RCC 7860 (cell line): ENCODE measurements around the gene ZNF575.
A peak's percentile ranks its signal among the peaks of the same experiment; 100 is the strongest.

ENCODE experiments used
- DNase-seq: peaks from one replicate; pipeline ENCODE4 v3.0.0-alpha.2; 2015; ENCODE audit warnings: low spot score
- FAIRE-seq: peaks from 2 replicates; lab custom pipeline; 2012; peaks lifted over from hg19 to GRCh38; lab: Jason Lieb, UNC

The ZNF575 gene

DNA sequence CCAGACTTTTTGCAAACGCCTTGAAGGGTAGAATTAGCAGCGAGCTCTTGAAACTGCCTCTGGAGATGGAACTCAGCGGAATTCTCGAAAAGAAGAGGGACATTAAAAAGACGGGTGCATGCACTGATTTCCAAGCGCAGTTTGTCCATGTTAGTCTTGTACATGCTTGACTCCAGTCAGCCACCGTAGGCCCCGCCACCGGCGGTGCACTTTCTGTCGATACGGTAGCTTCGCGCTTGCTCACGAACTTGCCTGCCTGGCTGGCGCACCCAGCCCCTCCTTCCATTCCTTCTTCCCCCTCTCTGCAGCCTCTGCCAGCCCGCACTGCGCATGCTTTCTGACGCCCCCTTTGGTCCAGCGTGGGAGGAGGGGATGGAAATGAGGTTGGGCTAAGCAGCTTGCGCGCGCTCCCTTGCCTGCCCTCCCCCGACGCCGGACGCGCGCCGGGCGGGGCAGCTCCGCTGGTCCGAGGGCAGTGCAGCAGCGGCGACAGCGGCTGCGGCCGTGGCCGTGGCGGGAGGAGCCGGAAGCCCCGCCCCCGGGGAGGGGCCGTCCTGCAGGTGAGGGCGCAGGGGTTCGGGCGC, at the start of gene ZNF575:
Gene ZNF575, plus strand, starts transcription at position 227 of the 584 bp plus-strand sequence. CDS start 1,235 bp downstream, outside the sequence.
- no peak for FAIRE-seq
- peak; percentile 65 for DNase-seq

DNA sequence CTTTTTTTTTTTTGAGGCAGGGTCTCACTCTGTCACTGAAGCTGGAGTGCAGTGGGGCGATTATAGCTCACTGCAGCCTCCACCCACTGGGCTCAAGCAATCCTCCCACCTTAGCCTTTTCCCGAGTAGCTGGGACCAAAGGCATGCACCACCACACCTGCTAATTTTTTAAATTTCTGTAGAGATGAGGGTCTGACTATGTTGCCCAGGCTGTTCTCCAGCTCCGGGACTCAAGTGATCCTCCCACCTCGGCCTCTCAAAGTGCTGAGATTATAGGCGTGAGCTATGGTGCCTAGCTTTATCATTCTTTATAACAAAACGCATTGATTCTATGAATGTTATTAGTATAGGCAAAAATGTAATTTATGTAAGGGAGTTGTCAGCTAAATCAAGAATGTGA, 49.7 kb upstream of the ZNF575 start:
- DNase-seq (no peak), FAIRE-seq (no peak)

DNA sequence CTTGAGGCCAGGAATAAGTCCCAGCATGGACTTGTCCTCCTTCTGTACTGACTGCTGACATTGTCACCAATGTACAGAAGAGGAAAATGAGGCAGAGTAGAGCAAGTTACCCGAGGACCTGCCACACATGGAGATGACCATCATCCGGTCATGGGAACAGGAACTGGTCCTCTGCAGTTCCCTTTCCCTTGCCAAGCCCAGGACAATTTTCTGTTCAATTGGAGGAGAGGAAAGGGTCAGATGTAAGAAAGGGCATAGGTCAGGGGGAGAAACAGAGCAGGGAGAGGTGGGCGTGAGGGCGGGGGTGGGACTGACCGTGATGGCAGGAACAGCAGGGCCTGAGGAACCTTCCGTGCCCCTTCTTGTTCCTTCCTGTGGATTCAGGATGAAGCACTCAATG, 47.0 kb upstream of the ZNF575 start:
- FAIRE-seq (no peak), DNase-seq (no peak)

- DNase-seq (no peak), FAIRE-seq (no peak)
These were observed 46.6 kb upstream of the ZNF575 start for GRCh38 chr19:43486412-43486811.

DNA sequence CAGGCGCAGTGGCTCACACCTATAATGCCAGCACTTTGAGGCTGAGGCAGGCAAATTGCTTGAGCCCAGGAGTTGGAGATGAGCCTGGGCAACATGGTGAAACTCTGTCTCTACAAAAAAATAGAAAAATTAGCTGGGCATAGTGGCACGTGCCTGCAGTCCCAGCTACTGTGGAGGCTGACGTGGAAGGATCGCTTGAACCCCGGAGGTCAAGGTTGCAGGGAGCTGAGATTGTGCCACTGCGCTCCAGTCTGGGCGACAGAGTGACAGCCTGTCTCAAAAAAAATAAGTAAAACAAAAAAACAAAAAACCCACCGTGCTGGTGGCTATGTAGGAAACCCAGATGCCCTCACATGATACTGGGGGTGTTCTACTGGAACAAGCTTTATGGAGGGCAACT, 44.8 kb upstream of the ZNF575 start:
- no peak for DNase-seq
- no peak for FAIRE-seq

DNA sequence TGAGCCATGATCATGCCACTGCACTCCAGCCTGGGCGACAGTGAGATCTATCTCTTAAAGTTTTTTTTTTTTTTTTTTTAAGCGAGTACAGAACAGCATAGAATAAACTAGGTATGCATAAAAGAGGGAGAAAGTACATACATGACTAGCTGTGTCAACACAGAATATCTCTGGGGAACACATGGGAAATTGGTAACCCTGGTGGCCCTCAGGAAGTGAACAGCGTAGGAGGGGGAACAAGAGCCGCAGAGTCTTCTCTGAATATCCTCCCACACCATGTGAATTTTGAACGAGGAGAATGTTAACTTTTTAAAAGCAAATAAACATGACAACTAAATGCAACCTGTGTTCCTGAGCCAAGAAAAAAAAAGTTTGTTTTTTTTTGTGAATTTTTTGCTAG, 43.7 kb upstream of the ZNF575 start:
- DNase-seq, result no peak
- no peak for FAIRE-seq

GRCh38 chr19:43489979-43490599, 42.9 kb upstream of the ZNF575 start:
- DNase-seq (no peak), FAIRE-seq (no peak)

DNA sequence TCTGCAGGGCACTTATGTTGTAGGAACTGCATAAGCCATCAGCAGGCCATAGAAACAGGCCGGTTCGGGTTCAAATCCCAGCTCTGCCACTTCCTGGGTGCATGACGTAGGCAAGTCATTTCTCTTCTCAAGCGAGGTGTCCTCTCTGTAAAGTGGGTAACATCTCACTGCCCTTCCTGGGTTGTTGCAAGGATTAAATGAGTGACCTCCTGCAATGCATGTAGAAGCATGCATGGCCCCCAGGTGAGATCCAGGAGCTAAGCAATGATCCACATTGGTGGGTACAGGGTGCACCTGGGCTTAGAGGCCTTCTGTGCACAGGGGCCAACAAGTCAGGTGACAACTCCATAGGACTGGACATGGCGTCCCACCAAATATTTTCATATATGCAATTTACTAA, 42.2 kb upstream of the ZNF575 start:
- DNase-seq (no peak), FAIRE-seq (no peak)

DNA sequence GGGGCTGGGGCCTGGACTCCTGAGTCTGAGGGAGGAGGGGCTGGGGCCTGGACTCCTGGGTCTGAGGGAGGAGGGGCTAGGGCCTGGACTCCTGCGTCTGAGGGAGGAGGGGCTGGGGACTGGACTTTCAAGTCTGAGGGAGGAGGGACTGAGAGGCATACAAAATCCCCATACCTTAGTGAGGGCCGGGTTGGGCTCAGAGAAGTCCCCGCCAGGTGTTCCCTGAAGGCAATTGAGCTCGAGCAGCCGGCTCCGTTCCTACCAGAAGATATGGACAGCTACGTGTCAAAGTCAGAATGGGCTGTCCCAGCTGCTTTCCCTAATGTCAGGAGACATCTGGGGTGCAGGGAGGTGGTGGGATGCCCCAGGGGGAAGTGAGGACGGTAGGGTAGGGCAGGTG, 37.9 kb upstream of the ZNF575 start:
- FAIRE-seq (no peak), DNase-seq (no peak)

DNA sequence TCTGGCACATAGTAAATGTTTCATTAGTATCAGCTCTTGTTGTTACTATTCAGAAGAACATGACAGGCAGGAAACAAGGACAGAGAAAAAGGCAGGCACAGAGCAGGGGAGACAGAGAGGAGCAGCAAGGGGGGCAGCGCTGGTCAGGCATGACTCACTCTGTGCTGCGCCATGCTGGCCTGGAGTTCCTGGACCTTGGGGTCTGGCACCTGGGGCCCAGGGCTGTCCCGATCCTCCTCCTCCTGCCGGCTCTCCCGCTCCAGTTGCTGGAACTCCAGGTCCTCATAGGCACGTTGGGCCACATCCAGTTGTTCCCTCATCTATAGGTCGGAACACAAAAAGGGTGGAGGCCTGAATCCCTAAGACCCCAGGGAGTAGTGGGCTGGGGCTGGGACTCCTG, 36.0 kb upstream of the ZNF575 start:
- DNase-seq (no peak), FAIRE-seq (no peak)

DNA sequence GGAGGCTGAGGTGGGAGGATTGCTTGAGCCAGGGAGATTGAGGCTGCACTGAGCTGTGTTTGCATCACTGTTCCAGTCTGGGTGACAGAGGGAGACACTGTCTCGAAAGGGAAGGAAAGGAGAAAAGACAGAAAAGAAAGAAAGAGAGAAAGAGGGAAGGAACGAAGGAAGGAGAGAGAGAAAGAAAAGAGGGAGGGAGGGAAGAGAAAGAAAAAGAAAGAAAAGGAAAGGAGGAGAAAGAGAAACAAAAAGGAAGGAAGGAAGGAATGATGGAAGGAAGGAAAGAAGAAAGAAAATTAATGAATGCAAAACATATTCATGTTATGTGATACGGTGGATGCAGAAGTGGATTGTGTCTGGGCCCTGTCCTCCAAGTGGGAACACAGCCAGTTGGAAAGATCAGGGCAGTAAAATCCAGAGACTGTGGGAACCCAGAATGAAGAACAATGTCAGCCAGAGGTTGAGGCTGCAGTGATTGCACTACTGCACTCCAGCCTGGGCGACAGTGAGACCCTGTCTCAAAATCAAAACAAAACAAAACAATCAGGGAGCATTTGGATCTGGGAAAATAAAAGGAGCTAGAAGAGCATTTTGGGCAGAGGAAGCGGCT, 34.6 kb upstream of the ZNF575 start:
- DNase-seq (no peak), FAIRE-seq (no peak)

DNA sequence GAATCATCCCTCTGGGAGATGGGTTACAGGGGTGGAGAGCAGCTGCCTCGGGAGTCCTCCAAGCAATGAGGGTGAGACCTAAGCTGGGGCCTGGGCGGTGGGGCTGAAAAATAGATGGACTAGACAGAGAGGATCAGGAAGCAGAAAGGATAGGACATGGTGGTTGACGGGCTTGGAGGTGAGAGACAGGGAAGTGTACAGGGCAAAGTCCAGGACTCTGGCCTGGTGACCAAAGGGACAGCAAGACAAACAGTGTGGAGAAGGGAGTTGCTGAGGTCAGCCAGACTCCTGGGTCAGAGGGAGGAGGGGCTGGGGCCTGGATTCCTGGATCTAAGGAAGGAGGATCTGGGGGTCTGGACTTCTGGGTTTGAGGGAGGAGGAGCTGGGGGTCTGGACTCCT, 33.9 kb upstream of the ZNF575 start:
- DNase-seq (no peak), FAIRE-seq (no peak)

DNA sequence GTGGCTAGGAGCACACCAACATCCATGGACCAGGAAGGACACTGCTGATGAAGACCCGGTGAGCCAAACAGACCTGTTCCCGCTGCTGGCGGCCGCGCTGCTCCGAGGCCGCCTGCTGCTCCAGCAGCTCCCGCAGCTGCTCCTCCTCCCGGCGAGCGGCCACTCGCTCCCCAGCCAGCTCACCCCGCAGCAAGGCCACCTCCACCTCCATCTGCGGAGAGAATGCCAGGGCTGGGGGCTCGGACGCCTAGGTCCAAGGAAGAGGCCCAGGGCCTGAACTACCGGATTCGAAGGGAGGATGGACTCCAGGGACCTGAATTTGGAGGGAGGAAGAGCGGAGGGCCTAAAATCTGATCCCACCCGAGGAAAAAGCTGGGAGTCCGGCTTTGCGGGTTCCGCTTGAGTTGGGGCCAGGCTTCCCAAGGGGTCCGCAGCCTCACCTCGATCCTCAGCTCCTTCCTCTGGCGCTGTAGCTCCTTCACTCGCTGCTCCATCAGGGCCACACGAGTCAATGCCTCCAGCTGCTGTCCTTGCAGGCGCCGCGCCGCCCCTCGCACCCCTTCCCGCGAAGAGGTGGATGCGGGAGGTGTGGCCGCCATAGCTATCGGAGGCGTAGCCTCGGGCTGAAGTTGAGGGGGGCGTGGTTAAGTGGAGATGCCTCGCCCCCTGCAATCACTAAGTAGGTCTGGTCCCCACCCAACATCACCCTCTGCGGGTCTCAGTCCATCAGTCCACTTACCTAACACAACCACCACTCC, 31.1 kb upstream of the ZNF575 start:
- FAIRE-seq, result no peak
- DNase-seq, result no peak

GRCh38 chr19:43502419-43502976, 30.5 kb upstream of the ZNF575 start:
- no peak for DNase-seq
- FAIRE-seq, result no peak

DNA sequence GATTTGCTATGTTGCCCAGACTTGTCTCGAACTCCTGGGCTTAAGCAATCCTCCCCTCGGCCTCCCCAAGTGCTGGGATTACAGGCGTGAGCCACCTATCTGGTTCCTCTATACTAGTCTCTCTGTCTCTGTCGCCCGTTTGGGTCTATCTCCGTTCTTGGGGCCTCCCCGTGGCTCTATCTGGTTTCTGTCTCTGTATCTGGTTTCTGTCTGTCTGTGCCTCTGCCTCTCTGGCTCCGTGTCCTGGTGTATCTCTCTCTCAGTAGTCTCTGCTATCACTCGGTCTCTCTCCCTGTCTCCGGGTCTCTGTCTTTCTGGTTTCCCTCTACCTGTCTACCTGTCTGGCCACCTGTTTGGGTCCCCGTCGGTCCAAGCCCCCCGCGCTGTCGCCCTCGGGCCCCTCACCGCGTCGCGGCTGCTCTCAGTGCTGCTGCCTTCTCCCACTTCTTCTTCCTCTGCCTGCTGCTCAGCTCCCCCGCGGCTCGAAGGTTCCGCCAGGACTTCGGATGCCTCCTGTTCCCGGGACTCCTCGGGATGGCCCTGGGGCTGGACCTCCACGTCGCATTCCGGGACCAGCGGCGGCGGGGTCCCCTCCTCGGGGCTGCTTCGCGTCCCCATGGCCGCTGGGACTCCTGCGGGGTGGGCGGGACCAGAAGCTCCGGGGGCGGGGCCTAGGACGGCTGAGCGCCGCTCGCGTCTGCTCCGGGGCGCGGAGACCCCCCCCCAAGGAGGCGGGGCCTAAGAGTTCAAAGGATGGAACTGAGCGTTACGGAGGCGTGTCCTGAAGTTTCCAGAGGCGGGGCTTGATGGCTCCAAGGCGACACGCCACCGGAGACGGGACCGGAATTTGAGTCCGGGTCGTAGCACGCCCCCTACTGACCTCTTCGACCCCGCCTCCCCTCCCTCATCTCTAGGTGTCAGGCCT, 29.2 kb upstream of the ZNF575 start:
- peak; percentile 68 for DNase-seq
- FAIRE-seq, result no peak

GRCh38 chr19:43504426-43505185, 28.4 kb upstream of the ZNF575 start, which contains the start of gene PHLDB3:
Gene PHLDB3 (minus strand): TSS chr19:43504746. CDS start chr19:43504118, 628 bp downstream.
- FAIRE-seq, result no peak
- no peak for DNase-seq

DNA sequence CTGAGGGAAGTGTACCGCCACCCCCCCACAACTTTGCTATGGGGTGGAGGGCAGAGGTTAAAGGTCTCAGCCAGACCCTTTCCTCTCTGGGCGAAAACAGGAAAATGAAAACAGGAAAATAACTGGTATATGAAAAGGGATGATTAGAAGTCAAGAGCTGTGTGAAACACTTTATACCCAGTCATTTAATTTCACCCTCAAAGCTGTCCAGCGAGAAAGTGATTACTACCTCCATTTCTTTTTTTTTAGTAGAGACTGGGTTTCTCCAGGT, 27.9 kb upstream of the ZNF575 start:
- FAIRE-seq (no peak), DNase-seq (no peak)

DNA sequence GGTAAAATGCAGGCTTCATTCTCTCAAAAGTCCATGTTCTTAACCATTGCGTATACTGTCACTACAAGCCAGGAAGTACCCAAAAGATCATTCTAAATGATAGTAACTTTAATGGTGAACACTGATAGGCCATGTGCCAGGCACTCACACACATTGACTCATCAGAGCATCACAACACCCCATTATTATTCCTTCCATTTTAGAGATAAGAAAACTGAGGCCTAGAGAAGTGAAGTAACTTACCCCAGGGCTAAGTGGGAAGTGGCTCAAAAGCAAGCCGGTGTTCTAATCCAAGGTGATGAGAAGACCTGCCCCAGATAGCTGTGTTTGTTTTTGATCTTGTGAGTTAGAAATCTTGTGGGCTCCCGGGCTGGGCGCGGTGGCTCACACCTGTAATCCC, 27.0 kb upstream of the ZNF575 start:
- FAIRE-seq, result no peak
- no peak for DNase-seq

GRCh38 chr19:43506629-43507028, 26.4 kb upstream of the ZNF575 start:
- FAIRE-seq (no peak), DNase-seq (no peak)

GRCh38 chr19:43507880-43508279, 25.1 kb upstream of the ZNF575 start:
- no peak for FAIRE-seq

More at GRCh38 chr19:43507880-43508279, 25.1 kb upstream of the ZNF575 start:
- no peak for DNase-seq
